ENCODE data around the gene PEX14. TPM values are rescaled to one million over a fixed set of nuclear protein-coding genes. Genes with fewer than 3 reads are reported as not detected.

The PEX14 gene
- total and polyA plus RNA-seq, 10 of the 15 experiments (the other 5 are each of a cell fraction or from before 2014, with no cell fraction given), result 1.4 to 23.2 (median 12.0) TPM

DNA sequence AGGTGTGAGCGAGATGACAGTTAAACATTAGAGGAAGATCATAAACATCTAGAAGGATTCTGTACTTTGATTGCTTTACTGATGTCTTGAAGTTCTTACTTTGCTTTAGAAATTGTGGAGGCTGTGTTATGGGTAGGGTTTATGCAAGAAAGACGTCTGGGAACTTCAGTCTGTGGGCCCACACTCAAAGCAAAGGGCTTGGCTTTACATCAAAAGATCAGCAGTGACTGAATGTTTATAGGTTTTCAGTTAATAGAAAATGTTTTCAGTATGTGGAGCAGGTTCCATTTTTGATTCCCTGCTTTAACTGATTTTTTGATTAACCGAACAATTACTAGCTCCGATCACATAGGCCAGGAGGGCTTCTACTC lies 31.9 kb downstream of the PEX14 start (continued):
- TF ChIP-seq, protein P1, sequence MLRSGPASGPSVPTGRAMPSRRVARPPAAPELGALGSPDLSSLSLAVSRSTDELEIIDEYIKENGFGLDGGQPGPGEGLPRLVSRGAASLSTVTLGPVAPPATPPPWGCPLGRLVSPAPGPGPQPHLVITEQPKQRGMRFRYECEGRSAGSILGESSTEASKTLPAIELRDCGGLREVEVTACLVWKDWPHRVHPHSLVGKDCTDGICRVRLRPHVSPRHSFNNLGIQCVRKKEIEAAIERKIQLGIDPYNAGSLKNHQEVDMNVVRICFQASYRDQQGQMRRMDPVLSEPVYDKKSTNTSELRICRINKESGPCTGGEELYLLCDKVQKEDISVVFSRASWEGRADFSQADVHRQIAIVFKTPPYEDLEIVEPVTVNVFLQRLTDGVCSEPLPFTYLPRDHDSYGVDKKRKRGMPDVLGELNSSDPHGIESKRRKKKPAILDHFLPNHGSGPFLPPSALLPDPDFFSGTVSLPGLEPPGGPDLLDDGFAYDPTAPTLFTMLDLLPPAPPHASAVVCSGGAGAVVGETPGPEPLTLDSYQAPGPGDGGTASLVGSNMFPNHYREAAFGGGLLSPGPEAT (IDR thresholded peaks at IDR 0.05; ENCODE audit: low read depth), result no peak
- TF ChIP-seq SP1 (IDR thresholded peaks at IDR 0.05; ENCODE audit: low read depth, low read length), result no peak
- TF ChIP-seq, protein P2, sequence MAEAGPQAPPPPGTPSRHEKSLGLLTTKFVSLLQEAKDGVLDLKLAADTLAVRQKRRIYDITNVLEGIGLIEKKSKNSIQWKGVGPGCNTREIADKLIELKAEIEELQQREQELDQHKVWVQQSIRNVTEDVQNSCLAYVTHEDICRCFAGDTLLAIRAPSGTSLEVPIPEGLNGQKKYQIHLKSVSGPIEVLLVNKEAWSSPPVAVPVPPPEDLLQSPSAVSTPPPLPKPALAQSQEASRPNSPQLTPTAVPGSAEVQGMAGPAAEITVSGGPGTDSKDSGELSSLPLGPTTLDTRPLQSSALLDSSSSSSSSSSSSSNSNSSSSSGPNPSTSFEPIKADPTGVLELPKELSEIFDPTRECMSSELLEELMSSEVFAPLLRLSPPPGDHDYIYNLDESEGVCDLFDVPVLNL (IDR thresholded peaks at IDR 0.05; ENCODE audit: low read depth, low read length), result no peak
- TF ChIP-seq, protein P3, sequence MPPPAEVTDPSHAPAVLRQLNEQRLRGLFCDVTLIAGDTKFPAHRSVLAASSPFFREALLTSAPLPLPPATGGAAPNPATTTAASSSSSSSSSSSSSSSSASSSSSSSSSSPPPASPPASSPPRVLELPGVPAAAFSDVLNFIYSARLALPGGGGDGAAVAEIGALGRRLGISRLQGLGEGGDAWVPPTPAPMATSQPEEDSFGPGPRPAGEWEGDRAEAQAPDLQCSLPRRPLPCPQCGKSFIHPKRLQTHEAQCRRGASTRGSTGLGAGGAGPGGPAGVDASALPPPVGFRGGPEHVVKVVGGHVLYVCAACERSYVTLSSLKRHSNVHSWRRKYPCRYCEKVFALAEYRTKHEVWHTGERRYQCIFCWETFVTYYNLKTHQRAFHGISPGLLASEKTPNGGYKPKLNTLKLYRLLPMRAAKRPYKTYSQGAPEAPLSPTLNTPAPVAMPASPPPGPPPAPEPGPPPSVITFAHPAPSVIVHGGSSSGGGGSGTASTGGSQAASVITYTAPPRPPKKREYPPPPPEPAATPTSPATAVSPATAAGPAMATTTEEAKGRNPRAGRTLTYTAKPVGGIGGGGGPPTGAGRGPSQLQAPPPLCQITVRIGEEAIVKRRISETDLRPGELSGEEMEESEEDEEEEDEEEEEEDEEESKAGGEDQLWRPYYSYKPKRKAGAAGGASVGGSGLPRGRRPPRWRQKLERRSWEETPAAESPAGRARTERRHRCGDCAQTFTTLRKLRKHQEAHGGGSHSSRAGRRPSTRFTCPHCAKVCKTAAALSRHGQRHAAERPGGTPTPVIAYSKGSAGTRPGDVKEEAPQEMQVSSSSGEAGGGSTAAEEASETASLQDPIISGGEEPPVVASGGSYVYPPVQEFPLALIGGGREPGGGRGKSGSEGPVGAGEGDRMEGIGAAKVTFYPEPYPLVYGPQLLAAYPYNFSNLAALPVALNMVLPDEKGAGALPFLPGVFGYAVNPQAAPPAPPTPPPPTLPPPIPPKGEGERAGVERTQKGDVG (CRISPR knock-in tag; IDR thresholded peaks at IDR 0.05), result no peak
- no peak for TF ChIP-seq SMAD1 (IDR thresholded peaks at IDR 0.05; ENCODE audit: low read depth, partially characterized antibody)
- TF ChIP-seq, protein P4, sequence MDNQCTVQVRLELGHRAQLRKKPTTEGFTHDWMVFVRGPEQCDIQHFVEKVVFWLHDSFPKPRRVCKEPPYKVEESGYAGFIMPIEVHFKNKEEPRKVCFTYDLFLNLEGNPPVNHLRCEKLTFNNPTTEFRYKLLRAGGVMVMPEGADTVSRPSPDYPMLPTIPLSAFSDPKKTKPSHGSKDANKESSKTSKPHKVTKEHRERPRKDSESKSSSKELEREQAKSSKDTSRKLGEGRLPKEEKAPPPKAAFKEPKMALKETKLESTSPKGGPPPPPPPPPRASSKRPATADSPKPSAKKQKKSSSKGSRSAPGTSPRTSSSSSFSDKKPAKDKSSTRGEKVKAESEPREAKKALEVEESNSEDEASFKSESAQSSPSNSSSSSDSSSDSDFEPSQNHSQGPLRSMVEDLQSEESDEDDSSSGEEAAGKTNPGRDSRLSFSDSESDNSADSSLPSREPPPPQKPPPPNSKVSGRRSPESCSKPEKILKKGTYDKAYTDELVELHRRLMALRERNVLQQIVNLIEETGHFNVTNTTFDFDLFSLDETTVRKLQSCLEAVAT (IDR thresholded peaks at IDR 0.05), result no peak
- no peak for TF ChIP-seq ZNF274 (IDR thresholded peaks at IDR 0.05; ENCODE audit: insufficient read depth, insufficient read length)
- no peak for TF ChIP-seq POLR2AphosphoS2 (IDR thresholded peaks at IDR 0.05; ENCODE audit: low read depth, low read length)
- no peak for TF ChIP-seq FOXK2 (IDR thresholded peaks at IDR 0.05)
- no peak for TF ChIP-seq IRF4 (IDR thresholded peaks at IDR 0.05; ENCODE audit: low read depth, low read length)
- TF ChIP-seq HCFC1 (IDR thresholded peaks at IDR 0.05; ENCODE audit: low read length), result no peak
- TF ChIP-seq, protein P5, sequence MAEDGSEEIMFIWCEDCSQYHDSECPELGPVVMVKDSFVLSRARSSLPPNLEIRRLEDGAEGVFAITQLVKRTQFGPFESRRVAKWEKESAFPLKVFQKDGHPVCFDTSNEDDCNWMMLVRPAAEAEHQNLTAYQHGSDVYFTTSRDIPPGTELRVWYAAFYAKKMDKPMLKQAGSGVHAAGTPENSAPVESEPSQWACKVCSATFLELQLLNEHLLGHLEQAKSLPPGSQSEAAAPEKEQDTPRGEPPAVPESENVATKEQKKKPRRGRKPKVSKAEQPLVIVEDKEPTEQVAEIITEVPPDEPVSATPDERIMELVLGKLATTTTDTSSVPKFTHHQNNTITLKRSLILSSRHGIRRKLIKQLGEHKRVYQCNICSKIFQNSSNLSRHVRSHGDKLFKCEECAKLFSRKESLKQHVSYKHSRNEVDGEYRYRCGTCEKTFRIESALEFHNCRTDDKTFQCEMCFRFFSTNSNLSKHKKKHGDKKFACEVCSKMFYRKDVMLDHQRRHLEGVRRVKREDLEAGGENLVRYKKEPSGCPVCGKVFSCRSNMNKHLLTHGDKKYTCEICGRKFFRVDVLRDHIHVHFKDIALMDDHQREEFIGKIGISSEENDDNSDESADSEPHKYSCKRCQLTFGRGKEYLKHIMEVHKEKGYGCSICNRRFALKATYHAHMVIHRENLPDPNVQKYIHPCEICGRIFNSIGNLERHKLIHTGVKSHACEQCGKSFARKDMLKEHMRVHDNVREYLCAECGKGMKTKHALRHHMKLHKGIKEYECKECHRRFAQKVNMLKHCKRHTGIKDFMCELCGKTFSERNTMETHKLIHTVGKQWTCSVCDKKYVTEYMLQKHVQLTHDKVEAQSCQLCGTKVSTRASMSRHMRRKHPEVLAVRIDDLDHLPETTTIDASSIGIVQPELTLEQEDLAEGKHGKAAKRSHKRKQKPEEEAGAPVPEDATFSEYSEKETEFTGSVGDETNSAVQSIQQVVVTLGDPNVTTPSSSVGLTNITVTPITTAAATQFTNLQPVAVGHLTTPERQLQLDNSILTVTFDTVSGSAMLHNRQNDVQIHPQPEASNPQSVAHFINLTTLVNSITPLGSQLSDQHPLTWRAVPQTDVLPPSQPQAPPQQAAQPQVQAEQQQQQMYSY (CRISPR knock-in tag; IDR thresholded peaks at IDR 0.05), result no peak
